Stimulated activated naive CD8-positive, alpha-beta T cell treated with anti-CD3 and anti-CD28 coated beads, Interleukin-15, Interleukin-2, amounts not matched to agents 100 U/mL and 50 U/mL, for 24 hours (primary cell): Measurements from ENCODE around the gene ASPN.
A peak's percentile ranks its signal among the peaks of the same experiment; 100 is the strongest.

Experiments used
- ATAC-seq: fragments of 150-1000 bp; cut with Tn5 transposase; one replicate; pipeline ENCODE4 v1.10.0; 2021
- DNase-seq: peaks from one replicate; pipeline ENCODE4 v3.0.0; 2021

ASPN gene

DNA sequence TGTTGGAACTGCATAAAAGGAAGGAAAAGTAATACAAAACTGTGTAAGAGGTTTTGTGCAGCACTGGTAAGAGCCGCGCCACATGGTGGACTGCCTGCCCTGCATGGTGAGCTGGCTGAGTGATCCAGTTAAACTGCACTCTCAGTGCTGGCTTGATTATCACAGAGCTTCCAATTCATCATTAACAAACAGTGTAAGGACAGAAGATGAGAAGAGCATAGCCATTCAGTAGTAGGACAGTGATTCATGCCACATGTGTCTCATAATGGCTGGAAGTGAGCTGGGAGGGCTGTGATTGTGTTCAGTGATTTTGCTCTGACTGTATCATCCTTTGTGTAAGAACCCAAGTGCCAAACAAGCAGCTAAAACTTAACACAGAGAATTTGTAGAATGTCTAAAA, 14.1 kb downstream of the ASPN start:
- DNase-seq (no peak), ATAC-seq (no peak)

DNA sequence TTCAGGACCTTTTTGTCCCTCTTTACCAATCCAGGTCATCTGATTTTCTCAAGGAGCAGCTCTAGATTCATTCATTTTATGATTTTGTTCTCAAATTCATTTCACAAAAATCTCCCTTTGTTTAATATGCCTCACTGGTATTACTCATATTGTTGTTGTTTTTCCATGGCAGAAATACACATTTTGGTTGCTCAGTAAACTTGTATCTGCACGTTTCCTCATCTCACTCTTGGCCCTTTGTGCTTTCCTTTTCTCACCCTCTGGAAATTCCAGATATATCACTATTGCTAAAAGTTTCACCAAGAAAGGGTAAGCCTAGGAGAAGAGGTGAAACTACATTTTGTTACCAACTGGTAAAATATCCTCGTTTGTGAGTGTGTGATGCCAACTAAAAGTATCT, 14.8 kb downstream of the ASPN start:
- ATAC-seq (no peak), DNase-seq (no peak)

DNA sequence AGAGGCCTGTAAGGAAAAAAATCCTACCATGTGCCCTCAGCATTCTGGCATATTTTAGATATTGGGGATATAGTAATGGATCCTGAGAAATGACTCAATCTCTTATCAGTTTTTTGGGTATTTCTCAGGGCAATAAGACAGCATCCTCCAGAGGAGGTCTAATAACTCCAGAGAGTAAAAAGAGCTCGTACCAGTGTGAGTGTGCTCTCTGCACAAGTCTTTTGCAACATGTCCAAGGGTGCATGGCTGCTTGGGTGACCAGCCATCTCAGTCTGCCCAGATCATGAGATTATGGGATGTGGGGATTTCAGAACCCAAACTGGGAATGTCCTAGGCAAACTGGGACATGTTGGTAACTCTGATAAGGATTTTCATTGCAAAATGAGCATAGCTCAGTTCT, 15.3 kb downstream of the ASPN start:
- no peak for ATAC-seq

DNA sequence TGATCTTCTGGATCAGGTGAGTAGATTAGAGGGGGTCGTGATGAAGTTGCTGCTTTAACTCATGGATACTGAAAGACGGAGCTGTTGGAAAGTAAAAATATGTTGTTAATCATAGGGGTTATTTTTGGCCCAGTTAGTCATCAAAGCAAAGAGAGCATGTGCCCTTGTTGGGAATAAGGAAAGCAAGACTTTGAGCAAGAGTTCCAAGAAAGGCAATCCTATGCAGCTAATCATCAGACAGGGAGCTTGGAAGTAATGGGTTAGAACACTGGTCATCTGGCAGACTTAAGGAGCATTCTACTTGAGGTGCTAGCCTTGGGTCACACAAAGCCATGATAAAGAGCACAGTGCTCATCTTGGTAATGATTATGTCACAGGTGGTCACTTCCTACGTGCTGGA, 18.3 kb downstream of the ASPN start:
- ATAC-seq (no peak), DNase-seq (no peak)

More for the DNA sequence above, 15.3 kb downstream of the ASPN start:
- DNase-seq = no peak

DNA sequence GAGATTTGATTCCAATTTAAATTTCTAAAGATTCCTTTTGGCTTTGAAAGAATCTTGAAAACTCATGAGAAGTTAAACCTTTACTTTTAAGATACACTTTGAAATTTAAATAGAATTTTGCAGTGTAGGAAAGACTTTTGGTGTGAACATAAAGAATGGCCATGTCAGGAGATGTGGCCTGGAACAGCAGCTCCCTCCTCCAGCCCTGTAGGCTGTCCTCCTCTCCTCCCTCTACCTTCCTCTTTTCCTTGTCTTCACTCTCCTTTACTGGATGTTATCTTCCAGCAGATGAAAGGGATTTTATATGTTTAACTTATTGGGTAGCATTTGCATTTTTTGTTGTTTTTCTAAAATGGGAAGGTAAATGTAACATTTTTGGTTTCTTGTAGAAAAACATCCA, 18.9 kb downstream of the ASPN start:
- no peak for DNase-seq
- ATAC-seq = no peak

DNA sequence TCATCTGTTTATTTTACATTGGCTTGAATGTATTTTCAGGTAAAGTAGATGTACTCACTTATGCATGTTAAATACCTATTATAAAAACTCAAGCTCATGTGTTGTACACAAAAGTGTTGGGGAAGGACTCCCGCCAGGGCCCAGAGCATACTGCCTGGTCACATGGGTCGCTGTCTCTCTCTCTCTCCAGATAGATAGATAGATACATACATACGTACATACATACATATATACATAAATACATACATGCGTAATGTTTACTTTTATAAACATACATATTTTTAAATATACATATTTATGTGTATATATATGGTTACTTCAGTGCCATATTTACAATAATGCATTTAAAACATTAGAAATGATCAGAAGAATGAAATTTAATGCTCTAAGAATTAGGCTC, 24.7 kb downstream of the ASPN start:
- no peak for ATAC-seq
- no peak for DNase-seq

DNA sequence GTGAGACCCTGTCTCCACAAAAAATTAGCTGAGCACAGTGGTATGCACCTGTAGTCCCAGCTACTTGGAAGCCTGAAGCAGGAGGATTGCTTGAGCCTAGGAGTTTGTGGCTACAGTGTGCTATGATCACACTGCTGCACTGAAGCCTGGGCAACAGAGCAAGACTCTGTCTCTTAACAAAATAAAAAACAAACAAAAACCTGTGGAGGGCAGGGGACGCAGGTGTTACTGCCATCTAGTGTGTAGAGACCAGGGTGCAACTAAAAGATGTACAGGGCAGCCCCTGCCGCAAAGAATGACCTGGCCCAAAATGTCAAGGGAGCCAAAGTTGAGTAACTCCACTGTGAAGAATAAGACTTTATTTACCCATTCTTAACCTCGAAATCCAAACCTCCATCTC, 27.1 kb downstream of the ASPN start:
- DNase-seq (no peak), ATAC-seq (no peak)

DNA sequence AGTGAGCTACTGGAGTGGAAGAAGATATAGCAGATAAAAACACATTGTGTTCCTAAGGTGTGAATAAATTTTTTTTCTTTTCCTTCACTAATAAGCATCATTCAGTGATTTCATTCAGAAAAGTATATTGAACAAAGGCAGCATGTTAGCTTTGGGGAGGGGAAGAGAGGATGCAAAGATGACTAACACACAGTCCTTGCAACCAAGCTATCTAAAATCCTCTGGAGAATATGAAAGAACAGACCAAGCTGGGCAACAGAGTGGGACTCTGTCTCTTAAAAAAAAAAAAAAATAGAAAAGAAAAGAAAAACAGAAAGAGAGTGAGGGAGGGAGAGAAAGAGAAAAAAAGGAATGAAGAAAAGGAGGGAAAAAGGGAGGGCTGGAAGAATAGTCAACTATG, 35.8 kb downstream of the ASPN start:
- ATAC-seq = no peak

DNA sequence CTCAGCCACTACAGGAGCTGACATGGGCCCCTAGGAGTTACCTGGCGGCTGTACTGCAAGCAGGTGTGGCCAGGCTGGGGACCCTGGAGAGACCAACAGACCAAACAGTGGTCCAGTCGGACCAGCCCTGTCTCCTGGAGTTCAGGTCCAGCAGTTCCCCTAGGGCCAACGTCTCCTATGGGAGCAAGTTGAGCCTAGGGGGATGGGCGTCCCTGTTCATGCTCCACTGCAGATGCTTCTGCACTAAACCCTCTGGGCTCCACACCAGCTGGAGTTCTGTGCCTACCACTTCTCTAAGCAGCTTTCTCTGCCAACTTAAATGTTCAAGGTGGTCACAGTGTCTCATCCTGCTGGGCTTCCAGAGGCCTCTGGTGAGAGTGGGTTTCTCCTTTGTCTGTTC, 37.5 kb downstream of the ASPN start:
- DNase-seq = no peak
- no peak for ATAC-seq

More for the DNA sequence above, 35.8 kb downstream of the ASPN start:
- DNase-seq = no peak

DNA sequence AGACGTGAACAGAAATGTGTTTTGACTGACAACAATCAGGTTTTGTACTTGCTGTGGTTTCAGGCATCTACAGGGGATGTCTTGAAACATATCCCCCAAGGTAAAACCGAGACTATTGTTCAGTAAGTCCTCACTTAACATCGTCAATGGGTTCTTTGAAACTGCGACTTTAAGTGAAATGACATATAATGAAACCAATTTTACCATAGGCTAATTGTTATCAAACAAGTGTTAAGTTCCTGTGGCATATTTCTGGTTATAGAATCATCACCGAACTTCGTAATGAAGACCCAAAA, 41.6 kb downstream of the ASPN start:
- ATAC-seq (peak; percentile 43), DNase-seq (no peak)

DNA sequence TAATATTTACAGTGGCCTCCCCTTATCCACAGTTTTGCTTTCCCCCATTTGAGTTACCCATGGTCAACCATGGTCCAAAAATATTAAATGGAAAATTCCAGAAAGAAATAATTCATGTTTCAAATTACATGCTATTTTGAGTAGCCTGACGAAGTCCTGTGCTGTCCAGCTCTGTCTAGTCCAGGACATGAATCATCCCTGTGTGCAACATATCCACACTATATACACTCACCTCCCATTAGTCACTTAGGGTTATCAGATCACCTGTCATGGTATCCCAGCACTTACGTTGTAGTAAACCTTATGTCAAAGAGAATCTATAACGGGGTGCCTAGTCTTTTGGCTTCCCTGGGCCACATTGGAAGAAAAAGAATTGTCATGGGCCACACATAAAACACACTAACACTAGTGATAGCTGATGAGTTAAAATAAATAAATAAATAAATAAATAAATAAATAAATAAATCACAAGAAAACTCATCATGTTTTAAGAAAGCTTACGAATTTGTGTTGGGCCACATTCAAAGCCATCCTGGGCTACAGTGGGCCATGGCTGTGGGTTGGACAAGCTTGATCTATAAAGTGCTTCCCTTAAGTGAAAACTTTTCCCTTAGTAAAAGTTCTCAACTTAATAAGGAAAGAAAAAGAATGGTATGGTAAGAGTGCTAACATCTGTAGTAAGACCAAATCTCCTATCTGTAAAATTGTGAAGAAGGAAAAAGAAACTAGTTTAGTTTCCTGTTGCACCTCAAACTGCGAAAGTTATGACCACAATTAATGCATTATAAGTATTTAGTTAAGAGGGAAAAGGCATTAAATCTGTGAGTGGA, 42.2 kb downstream of the ASPN start:
- ATAC-seq = no peak
- no peak for DNase-seq

DNA sequence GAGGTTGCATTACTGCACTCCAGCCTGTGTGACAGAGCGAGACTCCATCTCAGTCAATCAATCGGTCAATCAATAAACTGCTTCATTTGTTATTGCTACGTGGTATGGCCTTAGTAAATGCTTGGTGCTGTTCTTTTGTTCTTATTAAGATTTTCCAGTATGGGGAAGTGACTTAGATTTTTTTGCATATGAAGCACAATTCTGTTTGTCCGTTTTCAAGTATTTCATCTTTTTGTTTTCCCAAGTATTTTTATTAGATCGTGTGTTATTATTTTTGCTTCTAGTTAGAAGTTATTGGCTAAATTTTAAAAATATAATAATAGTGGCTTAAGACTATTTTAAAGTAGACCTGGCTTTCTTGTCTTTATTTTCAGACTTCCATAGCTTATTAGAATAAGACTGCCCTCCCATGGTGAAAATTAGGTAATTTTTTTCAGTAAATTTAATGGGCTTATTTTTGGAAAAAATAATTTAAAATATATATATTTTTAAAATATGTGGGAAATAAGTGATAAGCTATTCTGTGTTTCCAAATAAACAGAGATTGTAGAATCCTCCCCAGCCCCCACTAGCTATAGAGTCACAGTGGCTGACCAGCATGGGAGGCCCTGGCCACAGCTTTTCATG, 43.3 kb downstream of the ASPN start:
- DNase-seq (no peak), ATAC-seq (no peak)

DNA sequence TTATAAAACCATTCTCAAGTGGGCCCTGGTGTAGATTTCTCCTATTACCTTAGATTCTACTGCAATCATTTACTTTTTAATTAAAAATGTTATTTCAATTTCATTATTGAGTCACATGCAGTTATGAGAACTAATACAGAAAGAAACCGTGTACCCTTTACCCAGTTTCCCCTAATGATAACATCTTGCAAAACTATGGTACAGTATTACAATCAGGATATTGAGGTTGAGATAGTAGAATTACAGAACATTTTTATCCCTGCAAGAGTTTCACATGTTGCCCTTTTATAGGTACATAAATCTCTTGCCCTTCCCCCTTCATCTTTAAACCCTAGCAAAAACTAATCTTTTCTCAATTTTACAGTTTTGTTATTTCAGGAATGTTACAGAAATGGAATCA, 47.0 kb downstream of the ASPN start:
- ATAC-seq (no peak), DNase-seq (no peak)

DNA sequence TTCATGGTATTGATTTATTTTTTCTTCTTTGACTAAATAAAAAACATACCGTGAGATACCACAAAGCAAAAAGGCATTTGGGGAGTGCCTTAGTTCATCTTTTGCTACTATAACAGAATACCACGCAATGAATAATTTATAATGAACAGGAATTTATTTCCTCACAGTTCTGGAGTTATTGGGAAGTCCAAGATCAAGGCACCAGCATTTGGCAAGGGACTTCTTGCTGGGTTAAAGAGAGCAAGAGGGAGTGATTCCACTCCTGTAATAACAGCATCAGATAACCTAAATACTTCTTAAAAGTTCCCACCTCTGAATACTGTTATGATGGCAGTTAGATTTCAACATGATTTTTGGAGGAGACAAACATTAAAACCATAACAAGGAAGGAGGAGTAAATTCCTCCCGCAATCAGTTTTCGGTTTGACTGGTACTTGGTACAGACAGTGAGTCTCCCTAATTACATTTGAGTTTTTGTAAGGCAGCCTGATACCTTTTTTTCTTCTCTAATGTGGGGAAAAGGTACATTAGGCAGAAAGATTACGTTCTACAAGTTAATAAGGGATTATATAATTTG, 49.2 kb downstream of the ASPN start:
- ATAC-seq (no peak), DNase-seq (no peak)

DNA sequence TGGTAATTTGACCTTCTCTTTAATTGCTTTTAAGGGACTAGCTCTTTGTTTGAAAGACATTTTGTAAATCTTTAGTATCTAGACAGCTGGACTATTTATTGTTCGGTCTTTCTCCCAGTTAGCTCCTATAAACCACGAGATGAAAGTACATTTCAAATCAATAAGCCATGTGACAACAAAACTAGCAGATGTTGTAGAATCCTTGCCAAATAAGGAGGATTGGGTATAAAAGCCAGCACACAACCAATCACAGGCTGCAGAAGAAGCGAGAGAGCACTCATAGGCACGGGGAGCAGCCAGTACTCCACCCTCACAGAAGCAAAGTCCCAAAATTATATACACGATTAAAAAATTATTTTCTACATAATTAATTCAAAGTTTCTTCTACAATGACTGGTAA, 50.0 kb downstream of the ASPN start:
- DNase-seq (no peak), ATAC-seq (no peak)

DNA sequence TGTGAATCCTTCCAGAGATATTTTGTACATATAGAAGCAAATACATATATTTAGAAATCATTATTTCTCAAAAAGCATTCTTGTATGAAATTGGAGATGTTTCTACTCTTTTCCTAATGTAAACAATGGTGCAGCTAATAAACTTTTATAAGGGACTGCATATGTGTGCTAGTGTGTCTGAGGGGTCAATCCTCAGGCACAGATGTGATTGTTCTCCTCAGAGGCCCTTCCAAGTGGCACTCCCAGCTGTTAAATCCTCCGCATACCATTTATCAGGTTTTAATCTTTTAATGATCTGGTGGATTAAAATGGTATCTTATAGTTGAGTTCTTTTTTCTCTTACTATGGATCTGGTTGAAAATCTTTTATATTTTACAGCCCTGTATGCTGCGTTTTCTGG, 52.5 kb downstream of the ASPN start:
- DNase-seq (no peak), ATAC-seq (no peak)

DNA sequence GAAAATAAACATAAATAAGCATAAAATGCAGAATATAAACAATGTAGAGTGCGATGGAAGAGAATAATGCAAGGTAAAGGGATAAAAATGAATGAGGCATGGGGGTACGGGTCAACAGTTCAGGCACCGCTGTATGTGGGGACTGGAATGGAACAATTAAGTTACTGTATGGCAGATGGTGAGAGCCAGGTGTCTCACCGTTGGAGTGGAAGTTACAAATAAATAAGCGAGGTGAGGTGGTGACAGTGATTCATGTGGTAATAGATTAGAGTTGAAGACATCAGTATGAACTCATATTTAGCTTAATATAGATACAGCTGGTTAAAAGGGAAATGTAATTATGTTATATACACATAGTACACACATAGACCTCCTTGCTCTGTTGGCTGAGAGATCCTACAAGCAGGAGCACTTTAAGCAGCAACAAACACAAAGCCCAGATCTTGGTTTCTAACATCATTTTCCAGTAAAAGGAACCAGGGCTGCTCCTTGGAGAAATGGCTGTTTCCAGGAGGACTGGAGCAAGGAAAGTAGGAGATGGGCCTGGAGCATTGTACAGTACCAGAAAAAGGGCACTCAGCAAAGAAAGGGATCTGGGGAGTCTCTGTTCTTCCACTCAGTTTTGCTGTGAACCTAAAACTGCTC, 55.7 kb downstream of the ASPN start:
- DNase-seq (no peak), ATAC-seq (no peak)

DNA sequence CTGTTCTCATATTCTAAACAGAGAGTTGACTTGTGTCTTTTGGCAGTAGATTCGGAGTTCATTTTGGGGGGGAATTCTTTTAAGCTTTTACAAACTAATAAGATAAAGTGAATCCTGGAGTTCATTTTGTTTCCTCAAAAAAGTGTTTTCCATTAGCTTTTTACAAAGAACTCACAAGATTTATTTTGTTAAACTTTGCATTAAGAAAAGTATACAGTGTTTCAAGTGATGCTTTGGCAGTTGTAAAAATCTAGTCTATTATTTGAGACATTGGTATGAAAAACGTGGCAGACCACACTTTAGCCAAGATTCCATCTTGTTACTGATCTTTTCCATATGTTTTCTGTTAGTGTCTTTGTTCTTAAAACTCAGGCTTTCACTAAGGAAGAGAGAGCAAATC, 56.8 kb downstream of the ASPN start:
- DNase-seq (no peak), ATAC-seq (no peak)

DNA sequence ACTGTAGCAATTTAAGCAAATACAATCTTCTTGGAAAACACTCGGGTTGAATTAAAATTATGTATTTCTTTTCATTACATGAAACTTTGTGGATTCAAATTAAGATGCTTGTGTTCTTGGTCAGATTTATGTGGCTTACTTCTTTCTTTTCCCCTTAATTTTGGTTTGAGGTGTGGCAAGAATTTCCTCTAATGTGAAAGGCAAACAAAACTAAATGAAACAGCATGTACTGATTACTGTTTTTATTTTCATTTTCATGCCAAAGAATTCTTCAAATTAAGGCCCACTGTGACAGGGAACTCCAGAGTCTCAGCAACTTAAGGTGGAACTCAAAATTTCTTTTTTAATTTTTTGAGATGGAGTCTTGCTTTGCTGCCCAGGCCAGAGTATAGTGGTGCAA, 58.0 kb downstream of the ASPN start, which contains the start of gene OMD:
TSS of gene OMD (minus strand) at position 132 of the 400 bp plus-strand sequence. CDS start 6,913 bp downstream, outside the sequence.
- no peak for DNase-seq

DNA sequence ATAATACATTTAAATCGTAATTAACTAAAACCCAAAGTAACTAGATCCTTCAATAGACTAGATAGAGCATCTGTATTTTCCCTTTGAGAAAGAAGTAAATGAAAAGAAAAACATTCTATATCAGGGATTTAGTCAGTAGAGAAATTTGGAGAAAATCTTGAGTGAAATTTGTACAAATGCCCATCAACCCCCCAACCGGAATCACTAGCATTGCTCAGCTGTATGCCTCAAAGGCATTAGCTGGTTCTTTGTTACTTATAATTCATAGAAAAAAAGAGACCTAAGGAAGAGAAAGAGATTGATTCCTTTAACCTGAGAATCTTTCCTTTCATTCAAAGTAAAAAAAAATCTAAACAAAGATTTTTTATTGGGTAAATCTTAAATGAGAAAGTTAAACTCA, 58.7 kb downstream of the ASPN start:
- no peak for DNase-seq
- ATAC-seq = no peak

More for the DNA sequence above, 58.0 kb downstream of the ASPN start, which contains the start of gene OMD:
- no peak for ATAC-seq

DNA sequence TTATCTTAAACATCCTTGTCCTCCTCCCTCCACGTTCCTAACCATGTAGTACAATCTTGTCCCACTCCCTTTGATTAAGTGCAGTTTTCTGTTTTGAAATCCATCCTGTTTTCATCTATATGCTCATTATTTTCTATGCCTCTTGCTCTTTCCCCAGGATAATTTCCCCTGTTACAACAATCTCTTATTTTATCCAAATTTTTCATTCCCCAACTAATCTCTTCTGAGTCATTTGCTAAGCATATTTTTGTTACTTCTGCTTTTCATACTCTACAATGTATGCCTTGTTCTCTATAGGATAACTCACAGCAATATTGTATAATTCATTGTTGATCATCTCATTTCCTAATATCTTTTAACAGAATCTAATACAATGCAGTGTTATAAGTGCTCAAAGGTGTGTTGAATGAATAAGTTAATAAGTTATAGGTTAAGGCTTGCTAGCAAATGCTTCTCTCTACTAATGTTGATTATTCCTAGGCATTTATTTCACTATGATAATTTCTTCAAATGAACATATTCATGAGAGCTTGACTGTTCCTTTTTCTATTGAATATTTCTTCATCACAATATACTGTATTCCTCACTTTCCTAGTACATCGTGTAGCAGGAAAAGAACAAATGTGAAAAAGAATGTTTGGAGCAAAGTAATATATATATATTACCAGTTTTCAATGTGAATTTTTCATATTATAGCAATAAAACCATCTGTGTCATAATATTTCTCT, 59.5 kb downstream of the ASPN start:
- no peak for ATAC-seq
- no peak for DNase-seq

DNA sequence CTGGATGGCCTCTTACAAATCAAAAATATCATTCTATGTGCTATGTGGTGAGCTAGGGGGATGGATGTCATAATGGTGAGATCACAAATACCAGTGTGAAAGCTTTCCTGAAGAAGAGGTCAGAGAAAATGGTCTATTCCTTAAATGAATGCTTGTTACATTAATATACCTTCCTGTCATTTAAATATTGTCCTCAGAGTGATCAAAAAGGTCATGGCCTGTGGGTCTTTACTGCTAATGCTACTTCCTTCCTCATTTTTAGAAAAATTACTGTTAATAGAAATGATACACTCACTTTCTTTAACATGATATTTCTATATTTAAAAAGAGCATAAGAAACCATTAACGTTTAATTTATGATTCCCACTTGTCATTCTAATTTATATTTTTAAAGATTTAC, 67.7 kb downstream of the ASPN start:
- no peak for ATAC-seq
- no peak for DNase-seq
